ENCODE results near the gene EDAR.

The EDAR gene

GRCh38 chr2:108988796-108989713, at the start of gene EDAR:
Gene EDAR, minus strand, starts transcription at chr2:108989220. Its CDS starts 58,206 bp downstream, at chr2:108931014.
- DNase-seq, result peak in 1 of 14 donors; percentile 5

- no peak for DNase-seq
These were observed 44.2 kb upstream of the EDAR start for GRCh38 chr2:109033171-109033570.

GRCh38 chr2:109032229-109032820, 43.3 kb upstream of the EDAR start:
- DNase-seq, result no peak

GRCh38 chr2:109031476-109032228, 42.6 kb upstream of the EDAR start:
- peak in 2 of 14 donors; percentile 1 to 19 for DNase-seq

- DNase-seq, result no peak
These were observed 42.0 kb upstream of the EDAR start for GRCh38 chr2:109030870-109031475.

GRCh38 chr2:109029490-109030201, 40.6 kb upstream of the EDAR start:
- DNase-seq, result no peak

- no peak for DNase-seq
These were observed 39.9 kb upstream of the EDAR start for GRCh38 chr2:109028738-109029489.

GRCh38 chr2:109028277-109028676, 39.3 kb upstream of the EDAR start:
- DNase-seq, result no peak

GRCh38 chr2:109027702-109028101, 38.7 kb upstream of the EDAR start:
- DNase-seq, result no peak

GRCh38 chr2:109024477-109024876, 35.5 kb upstream of the EDAR start:
- no peak for DNase-seq

GRCh38 chr2:109021895-109022300, 32.9 kb upstream of the EDAR start:
- DNase-seq, result no peak

- DNase-seq, result no peak
These were observed 31.2 kb upstream of the EDAR start for GRCh38 chr2:109020217-109020637.

GRCh38 chr2:109018452-109018851, 29.4 kb upstream of the EDAR start:
- DNase-seq, result no peak

GRCh38 chr2:109017017-109017416, 28.0 kb upstream of the EDAR start:
- no peak for DNase-seq

- DNase-seq, result no peak
These were observed 27.4 kb upstream of the EDAR start for GRCh38 chr2:109016376-109016775.

GRCh38 chr2:109014476-109014875, 25.5 kb upstream of the EDAR start:
- no peak for DNase-seq

- no peak for DNase-seq
These were observed 24.0 kb upstream of the EDAR start for GRCh38 chr2:109013051-109013450.

- DNase-seq, result no peak
These were observed 21.0 kb upstream of the EDAR start for GRCh38 chr2:109009920-109010610.

GRCh38 chr2:109006971-109007370, 18.0 kb upstream of the EDAR start:
- no peak for DNase-seq

- peak in 7 of 14 donors; percentile 2 to 48 (median 18) for DNase-seq
These were observed 16.7 kb upstream of the EDAR start for GRCh38 chr2:109005686-109006204.

Data from C1 segment of cervical spinal cord (tissue), 14 donors.